Central memory CD8-positive, alpha-beta T cell (primary cell): ENCODE results near the gene C5AR1.
"Not testable (repeated sequence)": the region's sequence is repeated elsewhere in the genome, so short reads cannot be mapped to it uniquely, and the experiment has no call there.

Source experiments
- ATAC-seq: fragments of 150-1000 bp; cut with Tn5 transposase; replicated peaks from 2 replicates; pipeline ENCODE4 v1.10.0; 2022; ENCODE audit warnings: mild to moderate bottlenecking, moderate FRiP score, moderate number of reproducible peaks; ENCODE audit not compliant: poor library complexity, severe bottlenecking; ENCODE audit errors: extremely low read depth
- DNase-seq, 2 donors: peaks; one replicate each; pipeline ENCODE4 v3.0.0; 2021; ENCODE audit warnings: low spot score in 2 of 2
- H3K27ac Mint-ChIP-seq: one replicate; pipeline ENCODE4 v1.8.0; 2022; ENCODE audit warnings: low read depth, mild to moderate bottlenecking, moderate library complexity, mixed read lengths
- H3K27me3 Mint-ChIP-seq: one replicate; pipeline ENCODE4 v1.8.0; 2022; ENCODE audit warnings: mixed read lengths
- H3K36me3 Mint-ChIP-seq: one replicate; pipeline ENCODE4 v1.8.0; 2022; ENCODE audit warnings: mild to moderate bottlenecking, moderate library complexity, mixed read lengths; ENCODE audit not compliant: insufficient read depth
- H3K4me1 Mint-ChIP-seq: one replicate; pipeline ENCODE4 v1.8.0; 2022; ENCODE audit warnings: mixed read lengths
- H3K4me3 Mint-ChIP-seq: one replicate; pipeline ENCODE4 v1.8.0; 2022; ENCODE audit warnings: mild to moderate bottlenecking, moderate library complexity, mixed read lengths
- H3K9me3 Mint-ChIP-seq: one replicate; pipeline ENCODE4 v1.8.0; 2022; ENCODE audit warnings: mixed read lengths

C5AR1 gene

DNA sequence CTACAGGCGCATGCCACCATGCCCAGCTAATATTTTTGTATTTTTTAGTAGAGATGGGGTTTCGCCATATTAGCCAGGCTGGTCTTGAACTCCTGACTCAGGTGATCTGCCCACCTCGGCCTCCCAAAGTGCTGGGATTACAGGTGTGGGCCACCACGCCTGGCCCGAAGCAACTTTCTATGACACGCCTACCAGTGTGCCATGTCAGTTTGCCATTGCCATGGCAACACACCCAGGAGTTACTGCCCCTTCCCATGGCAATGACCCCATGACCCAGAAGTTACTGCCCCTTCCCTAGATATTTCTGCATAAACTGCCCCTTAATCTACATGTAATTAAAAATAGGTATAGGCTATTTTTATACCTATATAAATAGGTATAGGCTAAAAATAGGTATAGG, 36.4 kb downstream of the C5AR1 start:
- not testable (repeated sequence) for H3K9me3 Mint-ChIP-seq, DNase-seq, H3K36me3 Mint-ChIP-seq, H3K4me3 Mint-ChIP-seq, ATAC-seq, H3K27me3 Mint-ChIP-seq, H3K27ac Mint-ChIP-seq
- H3K4me1 Mint-ChIP-seq = peaks cover 25% of the 10 kb centered on the region

DNA sequence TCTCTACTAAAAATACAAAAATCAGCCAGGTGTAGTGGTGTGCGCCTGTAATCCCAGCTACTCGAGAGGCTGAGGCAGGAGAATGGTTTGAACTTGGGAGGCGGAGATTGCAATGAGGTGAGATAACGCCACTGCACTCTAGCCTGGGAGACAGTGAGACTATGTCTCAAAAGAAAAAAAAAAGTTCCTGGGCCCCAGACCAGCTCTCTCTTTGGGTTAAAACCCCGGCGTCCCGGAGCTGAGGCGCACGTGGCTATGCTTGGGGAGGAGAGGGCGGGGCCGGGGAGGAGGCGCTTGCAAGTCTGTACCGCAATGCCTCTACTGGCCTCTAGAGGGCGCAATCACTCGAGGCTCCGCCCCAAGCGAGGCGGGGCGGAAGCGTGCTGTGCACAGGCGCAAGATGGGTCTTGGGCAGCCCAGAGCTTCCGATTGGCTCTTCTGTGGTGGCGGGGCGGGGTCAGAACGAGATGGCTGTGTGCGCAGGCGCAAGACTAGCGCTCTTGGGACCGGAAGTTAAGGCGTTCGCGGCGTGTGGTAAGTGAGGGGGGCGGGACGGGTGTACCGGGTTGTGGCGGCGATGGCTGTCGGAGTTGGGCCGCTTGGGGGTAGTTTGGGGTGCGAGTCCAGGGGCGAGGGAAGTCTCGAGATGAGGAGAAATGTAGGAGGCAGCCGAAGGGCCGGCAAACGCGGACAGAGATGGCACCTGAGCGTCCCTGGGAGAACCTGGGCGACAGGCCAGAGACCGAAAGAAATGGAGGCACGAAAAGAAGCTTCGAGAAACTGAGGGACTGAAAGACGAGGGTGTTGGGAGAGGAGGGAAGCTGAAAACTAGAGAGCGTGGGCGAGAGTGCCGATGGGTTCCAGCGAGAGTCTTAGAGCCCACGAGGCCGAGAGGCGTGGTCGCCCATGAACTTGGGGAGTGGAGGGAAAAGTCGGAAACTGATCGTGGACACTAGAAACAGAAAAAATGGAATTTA, 39.4 kb downstream of the C5AR1 start, which contains the start of gene DHX34:
Gene DHX34, plus strand, starts transcription at position 497 of the 977 bp plus-strand sequence. CDS start 3,716 bp downstream, outside the sequence.
- Mint-ChIP-seq H3K27ac (peak within 1 kb of the TSS; percentile 49), H3K4me3 (peak within 1 kb of the TSS; percentile 96), H3K4me1 (peaks cover 40% of the 10 kb centered on the region), H3K9me3 (no peaks in the 10 kb centered on the region), H3K27me3 (no peaks in the 10 kb centered on the region), H3K36me3 (peaks cover 17% of the 10 kb centered on the region)
- peak; percentile 99 to 100 for DNase-seq
- peak; percentile 97 for ATAC-seq

DNA sequence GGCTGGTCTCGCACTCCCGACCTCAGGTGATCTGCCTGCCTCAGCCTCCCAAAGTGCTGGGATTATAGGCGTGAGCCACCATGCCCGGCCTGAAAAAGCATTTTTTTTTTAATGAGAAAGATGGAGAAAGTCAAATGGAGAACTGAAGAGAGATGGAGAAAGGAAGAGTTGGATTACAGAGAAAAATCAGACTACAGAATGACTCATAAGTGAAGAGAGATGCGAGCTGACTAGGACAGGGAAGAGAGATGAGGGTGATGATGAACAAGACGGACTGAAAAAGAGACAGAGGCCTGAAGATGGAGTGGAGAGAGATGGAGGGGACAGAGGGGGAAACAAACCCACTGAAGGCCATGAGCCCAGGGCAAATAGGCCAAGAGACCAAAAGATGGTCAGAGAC, 41.0 kb downstream of the C5AR1 start:
- Mint-ChIP-seq H3K4me1 (peaks cover 45% of the 10 kb centered on the region), H3K27ac (peak overlapping the region; percentile 2), H3K4me3 (peak overlapping the region; percentile 6), H3K27me3 (no peaks in the 10 kb centered on the region), H3K36me3 (peaks cover 25% of the 10 kb centered on the region), H3K9me3 (no peaks in the 10 kb centered on the region)
- no peak for ATAC-seq
- DNase-seq = no peak

DNA sequence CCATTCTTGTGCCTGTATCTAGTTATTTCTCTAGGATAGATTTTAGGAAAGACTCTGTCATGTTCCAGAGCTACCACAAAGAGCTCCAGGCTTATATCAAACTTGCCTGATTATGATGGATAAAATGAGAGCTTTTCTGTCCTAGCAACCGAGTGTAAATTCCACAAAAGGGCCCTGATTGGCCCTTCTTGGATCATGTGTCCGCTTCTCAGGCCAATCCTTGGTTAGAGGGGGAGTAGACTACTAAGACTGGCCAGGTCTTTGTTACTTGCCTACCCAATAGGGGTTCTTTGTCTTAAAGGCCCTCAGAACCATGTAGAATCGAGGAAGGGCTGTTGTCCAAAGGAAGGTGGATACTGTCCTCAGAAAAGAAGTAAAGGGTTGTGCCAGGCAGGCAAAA, 41.9 kb downstream of the C5AR1 start:
- no peak overlapping the region for H3K4me3 Mint-ChIP-seq
- no peak for DNase-seq
- H3K27me3 Mint-ChIP-seq = no peaks in the 10 kb centered on the region
- no peak for ATAC-seq
- peaks cover 34% of the 10 kb centered on the region for H3K36me3 Mint-ChIP-seq
- peaks cover 45% of the 10 kb centered on the region for H3K4me1 Mint-ChIP-seq
- H3K9me3 Mint-ChIP-seq = no peaks in the 10 kb centered on the region
- no peak overlapping the region for H3K27ac Mint-ChIP-seq

DNA sequence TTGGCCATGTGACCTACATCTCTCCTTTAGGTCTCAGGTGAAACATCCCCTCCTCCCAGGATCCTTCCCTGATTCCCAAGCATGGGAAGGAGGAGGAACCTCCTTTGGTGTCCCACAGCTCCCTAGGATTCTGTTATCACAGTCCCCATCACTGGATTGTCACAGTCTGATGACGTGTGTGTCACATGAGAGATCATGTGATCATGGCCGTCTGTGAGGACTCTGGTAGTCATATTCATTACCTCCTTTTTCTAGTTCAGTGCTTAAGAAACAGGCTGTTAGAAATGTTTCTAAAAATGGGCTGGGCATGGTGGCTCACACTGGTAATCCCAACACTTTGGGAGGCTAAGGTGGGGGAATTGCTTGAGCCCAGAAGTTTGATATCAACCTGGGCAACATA, 42.4 kb downstream of the C5AR1 start:
- Mint-ChIP-seq H3K9me3 (no peaks in the 10 kb centered on the region), H3K36me3 (peaks cover 39% of the 10 kb centered on the region), H3K27me3 (no peaks in the 10 kb centered on the region), H3K4me3 (no peak overlapping the region), H3K27ac (no peak overlapping the region), H3K4me1 (peaks cover 45% of the 10 kb centered on the region)
- no peak for DNase-seq
- ATAC-seq = no peak

DNA sequence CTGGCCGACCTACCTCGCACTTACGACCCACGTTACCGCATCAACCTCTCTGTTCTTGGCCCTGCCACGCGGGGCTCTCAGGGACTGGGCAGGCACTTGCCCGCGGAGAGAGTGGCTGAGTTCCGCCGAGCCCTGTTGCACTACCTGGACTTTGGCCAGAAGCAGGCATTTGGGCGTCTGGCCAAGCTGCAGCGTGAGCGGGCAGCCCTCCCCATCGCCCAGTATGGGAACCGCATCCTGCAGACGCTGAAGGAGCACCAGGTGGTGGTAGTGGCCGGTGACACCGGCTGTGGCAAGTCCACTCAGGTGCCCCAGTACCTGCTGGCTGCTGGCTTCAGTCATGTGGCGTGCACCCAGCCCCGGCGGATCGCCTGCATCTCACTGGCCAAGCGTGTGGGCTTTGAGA, 43.6 kb downstream of the C5AR1 start:
- DNase-seq (no peak), ATAC-seq (no peak)
- peaks cover 45% of the 10 kb centered on the region for H3K4me1 Mint-ChIP-seq
- no peaks in the 10 kb centered on the region for H3K9me3 Mint-ChIP-seq
- peaks cover 50% of the 10 kb centered on the region for H3K36me3 Mint-ChIP-seq
- H3K27ac Mint-ChIP-seq = no peak overlapping the region
- H3K27me3 Mint-ChIP-seq = no peaks in the 10 kb centered on the region
- H3K4me3 Mint-ChIP-seq = no peak overlapping the region

DNA sequence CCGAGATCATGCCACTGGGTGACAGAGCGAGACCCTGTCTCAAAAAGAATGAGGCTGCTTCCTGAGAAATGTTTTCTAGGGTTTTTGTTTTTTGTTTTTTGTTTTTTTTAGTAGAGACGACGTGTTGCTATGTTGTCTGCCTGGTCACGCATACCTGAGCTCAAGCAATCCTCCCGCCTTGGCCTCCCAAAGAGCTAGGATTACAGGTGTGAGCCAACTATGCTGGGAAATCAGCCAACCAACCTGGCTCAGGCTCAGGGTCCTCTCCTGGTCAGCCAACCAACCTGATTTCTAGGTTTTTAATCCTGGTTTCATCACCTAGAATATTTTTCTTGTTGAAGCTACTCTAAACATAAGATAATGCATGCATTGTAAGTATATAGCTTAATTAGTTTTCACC, 47.2 kb downstream of the C5AR1 start:
- no peak overlapping the region for H3K27ac Mint-ChIP-seq

DNA sequence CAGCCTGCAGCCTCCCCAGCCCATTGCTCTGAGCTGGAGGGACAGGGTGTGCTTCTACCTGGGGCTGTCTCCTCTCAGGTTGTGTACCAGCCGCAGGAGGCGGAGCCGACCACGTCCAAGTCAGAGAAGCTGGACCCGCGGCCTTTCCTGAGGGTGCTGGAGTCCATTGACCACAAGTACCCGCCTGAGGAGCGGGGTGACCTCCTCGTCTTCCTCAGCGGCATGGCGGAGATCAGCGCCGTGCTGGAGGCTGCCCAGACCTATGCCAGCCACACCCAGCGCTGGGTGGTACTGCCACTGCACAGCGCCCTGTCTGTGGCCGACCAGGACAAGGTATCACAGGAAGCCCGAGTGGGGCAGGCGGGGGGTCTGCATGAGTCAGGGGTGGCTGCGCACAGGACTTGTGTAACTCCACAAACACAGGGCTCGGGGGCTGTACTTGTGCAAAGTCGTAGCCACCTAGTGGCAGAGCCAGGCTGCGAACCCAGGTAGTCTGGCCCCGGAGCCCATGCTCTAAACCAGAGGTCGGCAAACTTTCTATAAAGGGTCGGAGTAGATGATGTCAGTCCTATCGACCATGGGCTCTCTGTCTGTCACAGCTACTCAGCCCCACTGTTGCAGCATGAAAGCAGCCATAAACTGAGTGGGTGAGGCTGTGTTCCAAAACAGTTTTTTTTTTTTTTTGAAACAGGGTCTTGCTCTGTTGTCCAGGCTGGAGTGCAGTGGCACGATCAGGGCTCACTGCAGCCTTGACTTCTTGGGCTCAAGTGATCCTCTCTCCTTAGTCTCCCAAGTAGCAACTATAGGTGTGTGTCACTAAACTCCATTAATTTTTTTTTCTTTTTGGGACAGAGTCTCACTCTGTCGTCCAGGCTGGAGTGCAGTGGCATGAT, 48.4 kb downstream of the C5AR1 start:
- no peaks in the 10 kb centered on the region for H3K9me3 Mint-ChIP-seq
- no peak for ATAC-seq
- H3K36me3 Mint-ChIP-seq = peaks cover 77% of the 10 kb centered on the region
- H3K4me1 Mint-ChIP-seq = peaks cover 16% of the 10 kb centered on the region
- no peak overlapping the region for H3K27ac Mint-ChIP-seq
- no peak for DNase-seq
- no peaks in the 10 kb centered on the region for H3K27me3 Mint-ChIP-seq
- H3K4me3 Mint-ChIP-seq = no peak overlapping the region

More for the DNA sequence above, 47.2 kb downstream of the C5AR1 start:
- ATAC-seq (no peak), DNase-seq (no peak)
- Mint-ChIP-seq H3K36me3 (peaks cover 74% of the 10 kb centered on the region), H3K4me3 (no peak overlapping the region), H3K9me3 (no peaks in the 10 kb centered on the region), H3K4me1 (peaks cover 24% of the 10 kb centered on the region), H3K27me3 (no peaks in the 10 kb centered on the region)

DNA sequence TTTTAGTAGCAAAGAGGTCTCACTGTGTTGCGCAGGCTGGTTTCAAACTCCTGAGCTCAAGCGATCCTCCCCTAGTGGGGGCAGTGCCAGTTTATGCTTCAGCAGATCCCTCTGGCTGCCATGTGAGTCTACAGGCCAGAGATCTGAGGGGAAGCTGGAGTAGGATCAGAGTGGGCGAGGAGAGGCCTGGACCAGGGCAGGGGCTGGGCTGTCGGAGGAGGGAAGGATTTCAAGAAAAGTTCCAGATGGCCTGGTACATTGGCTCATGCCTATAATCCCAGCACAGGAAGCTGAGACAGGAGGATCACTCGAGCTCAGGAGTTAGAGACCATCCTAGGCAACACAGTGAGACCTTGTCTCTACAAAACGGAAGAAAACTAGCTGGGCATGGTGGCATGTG, 49.3 kb downstream of the C5AR1 start:
- Mint-ChIP-seq H3K4me3 (no peak overlapping the region), H3K4me1 (peaks cover 16% of the 10 kb centered on the region), H3K36me3 (peaks cover 79% of the 10 kb centered on the region), H3K9me3 (no peaks in the 10 kb centered on the region), H3K27me3 (no peaks in the 10 kb centered on the region), H3K27ac (no peak overlapping the region)
- DNase-seq (no peak), ATAC-seq (no peak)

DNA sequence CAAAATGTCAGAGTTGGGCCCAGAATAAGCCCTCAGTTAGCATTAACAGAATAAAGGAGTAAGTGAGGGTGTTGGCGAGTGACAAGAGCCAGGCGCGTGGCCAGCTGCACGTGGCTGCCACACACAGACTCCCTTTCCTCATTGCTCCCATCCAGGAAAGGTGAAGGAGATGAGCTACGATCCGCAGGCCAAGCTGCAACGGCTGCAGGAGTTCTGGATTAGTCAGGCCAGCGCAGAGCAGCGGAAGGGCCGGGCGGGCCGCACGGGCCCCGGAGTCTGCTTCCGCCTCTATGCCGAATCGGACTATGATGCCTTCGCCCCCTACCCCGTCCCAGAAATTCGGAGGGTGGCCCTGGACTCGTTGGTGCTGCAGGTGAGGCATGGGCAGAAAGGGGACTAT, 52.7 kb downstream of the C5AR1 start:
- peaks cover 73% of the 10 kb centered on the region for H3K36me3 Mint-ChIP-seq
- no peaks in the 10 kb centered on the region for H3K27me3 Mint-ChIP-seq
- ATAC-seq (no peak), DNase-seq (no peak)
- no peak overlapping the region for H3K27ac Mint-ChIP-seq
- H3K9me3 Mint-ChIP-seq = no peaks in the 10 kb centered on the region
- no peak overlapping the region for H3K4me3 Mint-ChIP-seq
- peaks cover 11% of the 10 kb centered on the region for H3K4me1 Mint-ChIP-seq

DNA sequence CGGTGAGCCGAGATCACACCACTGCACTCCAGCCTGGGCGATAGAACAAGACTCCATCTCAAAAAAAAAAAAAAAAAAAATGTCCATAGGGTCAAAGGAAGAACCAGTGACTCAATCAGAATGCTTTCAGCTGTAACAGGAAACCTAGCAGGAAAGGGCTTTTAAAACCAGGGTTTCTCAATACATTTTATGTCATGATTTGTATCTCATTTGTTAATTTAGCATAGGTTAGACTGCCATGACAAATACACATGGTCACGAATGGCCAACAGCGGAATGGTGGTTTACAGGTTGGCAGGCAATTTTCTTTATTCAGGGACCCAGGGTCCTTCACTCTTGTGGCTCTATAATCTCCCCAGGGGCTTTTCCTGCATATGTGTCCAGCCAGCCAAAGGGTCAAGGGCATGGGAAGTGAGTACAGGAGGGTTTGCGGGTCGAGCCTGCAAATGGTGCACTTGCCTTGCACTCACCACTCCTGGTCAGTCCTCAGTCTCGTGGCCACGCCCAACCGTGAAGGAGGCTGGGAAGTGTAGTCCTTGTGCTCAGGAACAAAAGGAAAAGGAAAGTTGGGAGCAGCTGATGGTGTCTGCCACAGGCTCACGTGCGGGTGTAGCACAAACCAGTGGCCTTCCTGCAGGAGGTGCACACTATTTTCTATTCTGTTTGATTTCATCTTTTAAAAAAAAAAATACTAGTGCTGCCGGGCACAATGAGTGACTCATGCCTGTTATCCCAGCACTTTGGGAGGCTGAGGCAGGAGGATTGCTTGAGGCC, 54.3 kb downstream of the C5AR1 start:
- H3K4me1 Mint-ChIP-seq = peaks cover 11% of the 10 kb centered on the region
- DNase-seq (no peak), ATAC-seq (no peak)
- H3K4me3 Mint-ChIP-seq = no peak overlapping the region
- no peak overlapping the region for H3K27ac Mint-ChIP-seq
- H3K36me3 Mint-ChIP-seq = peaks cover 70% of the 10 kb centered on the region
- no peaks in the 10 kb centered on the region for H3K9me3 Mint-ChIP-seq
- no peaks in the 10 kb centered on the region for H3K27me3 Mint-ChIP-seq

DNA sequence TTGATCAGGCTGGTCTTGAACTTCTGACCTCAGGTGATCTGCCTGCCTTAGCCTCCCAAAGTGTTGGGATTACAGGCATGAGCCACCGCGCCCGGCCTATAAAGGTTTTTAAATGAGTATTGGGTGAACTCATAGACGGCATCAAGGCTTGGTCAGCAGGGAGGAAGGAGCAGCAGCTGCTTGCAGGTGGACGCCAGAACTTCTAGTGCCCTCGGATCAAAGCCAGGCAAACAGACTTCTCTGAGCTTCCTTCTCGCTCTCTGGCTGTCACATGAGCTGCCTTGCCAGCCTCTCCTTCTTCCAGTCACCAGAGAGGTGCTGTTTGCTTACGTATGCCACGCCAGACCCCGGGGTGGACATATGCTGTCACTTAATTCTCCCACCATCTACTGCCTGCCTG, 55.8 kb downstream of the C5AR1 start:
- not testable (repeated sequence) for ATAC-seq, H3K27me3 Mint-ChIP-seq, DNase-seq, H3K27ac Mint-ChIP-seq, H3K9me3 Mint-ChIP-seq, H3K4me3 Mint-ChIP-seq
- Mint-ChIP-seq H3K36me3 (peaks cover 70% of the 10 kb centered on the region), H3K4me1 (peaks cover 11% of the 10 kb centered on the region)
